ENCODE data around the gene COL13A1. TPM values are rescaled to one million over a fixed set of nuclear protein-coding genes. Genes with fewer than 3 reads are reported as not detected.

The COL13A1 gene
- total and polyA plus RNA-seq, 2 experiments from 2014 or later: 5.2 to 8.6 TPM

GRCh38 chr10:69939481-69939880 lies 137.8 kb downstream of the COL13A1 start:
- H3K79me2 ChIP-seq (replicated peaks; ENCODE audit: insufficient read depth): no peaks in the 10 kb centered on the region
- no peak overlapping the region for H3K27ac ChIP-seq (ENCODE audit: low read depth)
- no peaks in the 10 kb centered on the region for H4K20me1 ChIP-seq (replicated peaks; ENCODE audit: insufficient read depth)
- no peaks in the 10 kb centered on the region for H3K36me3 ChIP-seq (ENCODE audit: insufficient read depth)
- H3K4me2 ChIP-seq: no peak overlapping the region
- no peaks in the 10 kb centered on the region for H3K27me3 ChIP-seq (ENCODE audit: insufficient read depth)
- no peak overlapping the region for H2AFZ ChIP-seq
- H3K4me1 Mint-ChIP-seq: no peaks in the 10 kb centered on the region
- H3K36me3 Mint-ChIP-seq (ENCODE audit: low read depth): no peaks in the 10 kb centered on the region
- H3K4me1 ChIP-seq (ENCODE audit: insufficient read depth): no peaks in the 10 kb centered on the region
- no peak for TF ChIP-seq CREB1 (CRISPR knock-in tag; IDR thresholded peaks at IDR 0.05; ENCODE audit: low read depth)
- TF ChIP-seq ZNF462 (CRISPR knock-in tag; IDR thresholded peaks at IDR 0.05): no peak
- no peak for TF ChIP-seq ZNF331 (CRISPR knock-in tag; IDR thresholded peaks at IDR 0.05; ENCODE audit: low read depth)
- TF ChIP-seq POLR2AphosphoS5 (IDR thresholded peaks at IDR 0.05; ENCODE audit: low read depth): no peak
- TF ChIP-seq EZH2phosphoT487 (IDR thresholded peaks at IDR 0.05; ENCODE audit: unreplicated experiment): no peak
- no peak for ATAC-seq
- no peak overlapping the region for H3K27ac Mint-ChIP-seq
- peaks cover 2% of the 10 kb centered on the region; the same call in 1 of the 3 replicates for H3K9me3 Mint-ChIP-seq
- no peaks in the 10 kb centered on the region for H3K9me2 ChIP-seq (ENCODE audit: insufficient read depth)
- no peak overlapping the region for H3K4me3 Mint-ChIP-seq
- H3K4me3 ChIP-seq: no peak overlapping the region
- H3F3A ChIP-seq (replicated peaks; ENCODE audit: low read depth): no peaks in the 10 kb centered on the region
- peaks cover 2% of the 10 kb centered on the region for H3K27me3 Mint-ChIP-seq (ENCODE audit: insufficient read depth, low read depth, poor library complexity)
- DNase-seq (ENCODE audit: low spot score): no peak

GRCh38 chr10:69941730-69942129 lies 140.0 kb downstream of the COL13A1 start:
- Histone ChIP-seq H3K36me3 (ENCODE audit: insufficient read depth) (no peaks in the 10 kb centered on the region), H3K4me3 (no peak overlapping the region), H3F3A (replicated peaks; ENCODE audit: low read depth) (no peaks in the 10 kb centered on the region), H3K27me3 (ENCODE audit: insufficient read depth) (no peaks in the 10 kb centered on the region), H3K27ac (ENCODE audit: low read depth) (no peak overlapping the region), H3K4me2 (no peak overlapping the region), H3K9me2 (ENCODE audit: insufficient read depth) (no peaks in the 10 kb centered on the region), H2AFZ (no peak overlapping the region), H3K79me2 (replicated peaks; ENCODE audit: insufficient read depth) (no peaks in the 10 kb centered on the region), H3K4me1 (ENCODE audit: insufficient read depth) (no peaks in the 10 kb centered on the region), H4K20me1 (replicated peaks; ENCODE audit: insufficient read depth) (no peaks in the 10 kb centered on the region)
- Mint-ChIP-seq H3K36me3 (ENCODE audit: low read depth) (no peaks in the 10 kb centered on the region), H3K9me3 (peaks cover 2% of the 10 kb centered on the region; the same call in 1 of the 3 replicates), H3K27ac (no peak overlapping the region), H3K27me3 (ENCODE audit: insufficient read depth, low read depth, poor library complexity) (peaks cover 2% of the 10 kb centered on the region), H3K4me1 (no peaks in the 10 kb centered on the region), H3K4me3 (no peak overlapping the region)
- DNase-seq (ENCODE audit: low spot score): no peak
- no peak for TF ChIP-seq ZNF114 (CRISPR knock-in tag; IDR thresholded peaks at IDR 0.05)
- no peak for TF ChIP-seq CREB1 (CRISPR knock-in tag; IDR thresholded peaks at IDR 0.05; ENCODE audit: low read depth)
- no peak for TF ChIP-seq EZH2phosphoT487 (IDR thresholded peaks at IDR 0.05; ENCODE audit: unreplicated experiment)
- TF ChIP-seq REST (IDR thresholded peaks at IDR 0.05; ENCODE audit: unreplicated experiment): no peak
- no peak for ATAC-seq
